Left renal pelvis (tissue), 4 donors: ENCODE results near the gene SEC31A. TPM values are rescaled to one million over a fixed set of nuclear protein-coding genes. Genes with fewer than 3 reads are reported as not detected.
A peak's percentile ranks its signal among the peaks of the same experiment; 100 is the strongest.
"Not testable (repeated sequence)": the region's sequence is repeated elsewhere in the genome, so short reads cannot be mapped to it uniquely, and the experiment has no call there.

Experiments used
- DNase-seq, 4 donors: peaks; one replicate each; pipeline ENCODE4 v3.0.0-alpha.2; 2013; ENCODE audit warnings: low read depth in 4 of 4, low spot score in 3 of 4
- polyA plus RNA-seq, 4 donors: library from polyadenylated mRNA; unstranded; fragments of 120-200 nt; gene quantifications; one replicate each; pipeline ENCODE4 v1.2.1, GENCODE V29; 2013; ENCODE audit not compliant: insufficient read length in 4 of 4

Gene SEC31A
- polyA plus RNA-seq = 100 to 1,000 TPM; 238 to 289 (median 252) TPM

GRCh38 chr4:82890901-82891706 is at the start of gene SEC31A:
TSS of gene SEC31A (minus strand) at chr4:82891153. CDS start at chr4:82881936, 9,217 bp downstream.
- DNase-seq = peak; percentile 81 to 86 (median 83)

- no peak for DNase-seq
These were observed 48.5 kb upstream of the SEC31A start for GRCh38 chr4:82939414-82939813.

GRCh38 chr4:82934441-82934840 is 43.5 kb upstream of the SEC31A start:
- no peak for DNase-seq

- no peak for DNase-seq
These were observed 40.1 kb upstream of the SEC31A start for GRCh38 chr4:82930848-82931755.

GRCh38 chr4:82921795-82922194 is 30.8 kb upstream of the SEC31A start:
- DNase-seq = no peak

GRCh38 chr4:82919386-82919785 is 28.4 kb upstream of the SEC31A start:
- no peak for DNase-seq

- DNase-seq = no peak
These were observed 27.1 kb upstream of the SEC31A start for GRCh38 chr4:82918091-82918490.

- not testable (repeated sequence) for DNase-seq
These were observed 23.0 kb upstream of the SEC31A start for GRCh38 chr4:82913968-82914367.

GRCh38 chr4:82913305-82913704 is 22.4 kb upstream of the SEC31A start:
- no peak for DNase-seq

- no peak for DNase-seq
These were observed 18.4 kb upstream of the SEC31A start for GRCh38 chr4:82909326-82909725.

- DNase-seq = no peak
These were observed 15.5 kb upstream of the SEC31A start for GRCh38 chr4:82906469-82906868.

- no peak for DNase-seq
These were observed 14.3 kb upstream of the SEC31A start for GRCh38 chr4:82905205-82905604.

- DNase-seq = no peak
These were observed 12.8 kb upstream of the SEC31A start for GRCh38 chr4:82903737-82904136.

- no peak for DNase-seq
These were observed 10.3 kb upstream of the SEC31A start for GRCh38 chr4:82901183-82901718.

- DNase-seq = peak; percentile 95 to 98 (median 96)
These were observed 9.6 kb upstream of the SEC31A start, which contains the start of gene THAP9 for GRCh38 chr4:82900411-82901182. TSS of gene THAP9 (plus strand) at chr4:82900735. CDS start at chr4:82900803, 68 bp downstream.

- peak in 1 of 4 donors; percentile 37 for DNase-seq
These were observed 9.1 kb upstream of the SEC31A start for GRCh38 chr4:82900066-82900410.

- peak in 1 of 4 donors; percentile 41 for DNase-seq
These were observed 8.6 kb upstream of the SEC31A start for GRCh38 chr4:82899374-82900065.

- DNase-seq = no peak
These were observed 7.6 kb upstream of the SEC31A start for GRCh38 chr4:82898322-82899243.

- DNase-seq = no peak
These were observed 5.8 kb upstream of the SEC31A start for GRCh38 chr4:82896755-82897154.
